SK-N-MC (cell line): Measurements from ENCODE around the gene AGAP1.

ENCODE experiments used
- EZH2 ChIP-seq: fragments of 200-600 bp; sonication (generic); IDR thresholded peaks from one replicate; pipeline ENCODE4 v1.6.1; 2017; ENCODE audit warnings: antibody characterized with exemption
- FOXP2 ChIP-seq: optimal IDR thresholded peaks from 2 replicates; pipeline ENCODE3; 2011; ENCODE audit warnings: mild to moderate bottlenecking, moderate library complexity; ENCODE audit not compliant: insufficient read depth; ENCODE audit errors: extremely low read length, control extremely low read depth
- POLR2AphosphoS5 ChIP-seq: IDR thresholded peaks from 2 replicates; pipeline ENCODE4 v1.6.1; 2012; ENCODE audit warnings: mild to moderate bottlenecking, low read depth, low read length, borderline replicate concordance

DNA sequence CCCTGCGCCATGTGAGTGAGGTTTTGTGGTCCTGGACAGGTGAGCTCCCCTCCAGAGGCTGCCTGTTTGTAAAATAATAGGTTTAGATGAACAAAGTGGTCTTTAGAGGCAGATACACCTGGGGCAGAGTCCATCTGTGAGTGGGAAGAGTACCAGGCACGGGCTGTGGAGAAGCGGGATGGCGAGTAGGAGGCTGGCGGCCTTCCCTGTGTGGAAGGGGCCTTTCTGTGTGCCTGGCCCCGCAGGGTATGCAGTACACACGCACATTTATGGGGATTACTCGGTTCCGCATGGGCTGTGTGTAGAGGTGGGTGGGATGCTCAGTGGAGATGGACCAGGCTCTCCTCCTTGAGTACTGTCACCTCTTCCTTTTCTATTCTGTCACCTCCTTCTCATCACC, 64.1 kb downstream of the AGAP1 start:
- no peak for TF ChIP-seq POLR2AphosphoS5
- no peak for TF ChIP-seq EZH2
- no peak for TF ChIP-seq FOXP2
